HG03378 (cell line): ENCODE data around the gene OPRD1.

ENCODE experiments used
- ATAC-seq: cut with Tn5 transposase; IDR thresholded peaks from one replicate; pipeline ENCODE4 v1.9.1; 2021; ENCODE audit warnings: mild to moderate bottlenecking, moderate library complexity; ENCODE audit not compliant: unreplicated experiment

OPRD1 gene

DNA sequence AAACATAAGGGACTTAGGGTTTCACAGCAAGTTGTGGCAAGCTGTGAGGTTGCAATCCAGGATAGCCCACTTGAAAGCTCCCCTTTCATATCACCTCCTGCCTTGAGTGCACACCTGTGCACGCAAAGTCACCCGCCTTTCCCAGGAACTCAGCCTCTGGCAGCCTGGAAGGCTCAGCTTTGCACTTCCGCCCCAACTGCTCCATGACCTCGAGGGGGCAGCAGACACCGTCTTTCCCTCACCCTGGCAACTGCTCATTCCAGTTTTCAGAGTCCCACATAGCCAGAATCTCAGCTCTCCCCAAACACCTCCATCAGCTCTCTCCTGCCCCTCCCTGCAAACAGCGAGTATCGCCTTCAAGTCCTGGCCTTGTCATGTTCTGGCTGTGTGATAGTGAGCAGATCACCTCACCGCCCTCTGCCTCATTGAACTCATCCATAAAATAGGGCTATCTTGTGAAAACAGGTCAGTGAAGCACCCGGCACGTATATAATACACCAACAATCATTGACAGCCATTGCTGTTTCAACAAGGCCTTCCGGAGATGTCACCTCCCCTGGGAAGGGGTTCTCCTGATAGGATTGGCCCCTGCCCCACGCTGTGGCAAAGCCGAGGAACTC lies 70.1 kb downstream of the OPRD1 start:
- ATAC-seq, result no peak

DNA sequence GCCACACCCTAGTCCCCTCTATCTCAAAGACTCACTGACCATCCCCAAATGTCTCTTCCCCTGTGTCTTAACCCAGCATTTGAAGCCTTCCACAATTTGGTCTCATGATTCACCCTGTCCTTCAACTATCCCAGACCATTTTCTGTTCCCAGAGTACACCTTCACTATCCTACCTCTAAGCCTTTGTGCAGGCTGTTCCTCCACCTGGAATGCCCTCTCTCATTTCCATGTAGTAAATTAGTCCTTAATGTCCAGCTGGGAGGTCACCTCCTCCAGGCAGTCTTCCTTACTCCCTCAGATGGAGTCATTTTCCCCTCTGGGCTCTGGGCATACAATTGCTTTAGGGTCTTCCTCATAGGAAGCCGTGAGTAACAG lies 71.3 kb downstream of the OPRD1 start:
- ATAC-seq, result no peak

DNA sequence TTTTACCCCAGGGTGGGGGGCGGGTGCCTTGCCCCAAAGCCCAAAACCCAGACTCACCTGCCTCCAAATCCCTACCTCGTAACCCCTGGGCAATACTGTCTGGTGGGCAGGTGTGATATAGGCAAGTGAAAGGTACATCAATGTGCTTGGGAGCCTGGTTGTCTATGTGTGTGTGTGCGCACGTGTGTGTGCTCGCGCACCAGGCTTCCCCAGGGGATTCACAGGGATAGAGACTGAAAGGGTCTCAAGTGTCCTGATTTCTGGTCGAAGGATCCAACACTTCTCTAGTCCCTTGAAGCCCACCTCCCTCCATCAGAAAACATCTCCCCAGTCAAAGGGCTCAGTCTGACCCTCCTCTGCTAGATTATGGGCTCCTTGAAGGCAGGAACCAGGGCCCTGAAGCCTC lies 73.5 kb downstream of the OPRD1 start:
- no peak for ATAC-seq

DNA sequence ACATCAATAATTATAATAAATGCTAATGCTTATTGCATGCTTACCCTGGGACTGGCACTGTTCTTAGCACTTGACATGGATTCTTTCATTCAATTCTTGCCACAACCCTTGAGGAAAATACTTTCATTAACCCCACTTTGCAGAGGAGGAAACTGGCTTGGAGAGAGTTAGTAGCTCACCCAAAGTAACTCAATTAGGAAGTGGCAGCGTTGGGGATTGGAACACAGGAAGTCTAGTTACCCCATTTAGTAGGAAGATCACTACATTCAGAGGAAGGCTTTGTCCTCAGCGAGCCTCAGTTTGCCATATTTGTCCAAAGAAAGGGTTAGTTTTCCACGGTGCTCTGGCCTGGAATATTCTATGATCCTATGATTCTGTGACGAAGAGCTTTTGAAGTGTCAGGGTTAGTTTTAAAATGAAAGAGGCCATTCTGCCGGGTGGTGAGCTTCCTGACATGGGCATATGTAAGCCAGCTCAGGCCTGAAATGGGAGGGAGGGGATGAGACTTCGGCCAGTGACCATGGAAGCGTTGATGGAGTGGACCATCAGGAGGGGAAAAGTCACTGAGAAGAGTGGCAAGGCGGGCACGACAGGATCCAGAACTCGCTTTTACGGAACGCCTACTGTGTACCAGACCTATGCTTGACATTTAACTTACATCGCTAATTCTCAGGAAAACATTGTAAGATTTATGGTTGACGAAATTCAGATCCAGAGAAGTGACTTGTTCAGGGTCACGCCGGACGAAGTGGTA lies 74.2 kb downstream of the OPRD1 start:
- no peak for ATAC-seq

DNA sequence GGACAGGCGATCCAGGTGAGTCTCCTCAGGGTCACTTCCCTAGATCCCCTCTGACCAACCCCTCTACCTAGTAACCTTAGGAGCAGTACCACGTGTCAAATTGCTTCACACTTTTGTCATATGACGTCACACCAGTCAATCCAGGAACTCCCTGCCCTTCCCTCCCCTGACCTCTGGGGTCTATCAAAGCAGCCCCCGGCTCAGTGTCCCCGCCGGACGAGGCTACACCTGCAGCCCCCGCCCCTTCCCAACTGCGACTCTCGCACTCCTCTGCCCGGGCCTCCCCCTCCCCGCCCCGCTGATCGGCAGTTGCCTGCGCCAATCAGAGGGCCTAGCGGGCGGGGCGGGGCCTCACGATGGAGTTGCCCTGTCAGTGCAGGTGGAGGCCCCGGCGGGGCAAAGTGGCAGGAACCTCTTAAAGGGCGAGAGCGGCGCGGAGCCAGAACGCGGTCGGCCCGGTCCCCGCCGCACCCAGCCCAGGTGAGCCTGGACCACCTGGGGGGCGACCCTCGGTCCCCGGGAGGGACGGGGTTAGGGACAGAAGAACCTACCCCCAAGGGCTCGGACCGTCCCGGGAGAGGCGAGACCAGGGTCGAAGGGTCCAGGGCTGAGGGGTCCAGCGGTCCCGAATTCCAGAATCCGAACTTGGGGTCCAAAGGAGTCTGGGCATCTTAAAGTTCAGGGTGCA lies 74.9 kb downstream of the OPRD1 start:
- ATAC-seq, result no peak

GRCh38 chr1:28887419-28887834 lies 75.5 kb downstream of the OPRD1 start:
- ATAC-seq, result no peak

DNA sequence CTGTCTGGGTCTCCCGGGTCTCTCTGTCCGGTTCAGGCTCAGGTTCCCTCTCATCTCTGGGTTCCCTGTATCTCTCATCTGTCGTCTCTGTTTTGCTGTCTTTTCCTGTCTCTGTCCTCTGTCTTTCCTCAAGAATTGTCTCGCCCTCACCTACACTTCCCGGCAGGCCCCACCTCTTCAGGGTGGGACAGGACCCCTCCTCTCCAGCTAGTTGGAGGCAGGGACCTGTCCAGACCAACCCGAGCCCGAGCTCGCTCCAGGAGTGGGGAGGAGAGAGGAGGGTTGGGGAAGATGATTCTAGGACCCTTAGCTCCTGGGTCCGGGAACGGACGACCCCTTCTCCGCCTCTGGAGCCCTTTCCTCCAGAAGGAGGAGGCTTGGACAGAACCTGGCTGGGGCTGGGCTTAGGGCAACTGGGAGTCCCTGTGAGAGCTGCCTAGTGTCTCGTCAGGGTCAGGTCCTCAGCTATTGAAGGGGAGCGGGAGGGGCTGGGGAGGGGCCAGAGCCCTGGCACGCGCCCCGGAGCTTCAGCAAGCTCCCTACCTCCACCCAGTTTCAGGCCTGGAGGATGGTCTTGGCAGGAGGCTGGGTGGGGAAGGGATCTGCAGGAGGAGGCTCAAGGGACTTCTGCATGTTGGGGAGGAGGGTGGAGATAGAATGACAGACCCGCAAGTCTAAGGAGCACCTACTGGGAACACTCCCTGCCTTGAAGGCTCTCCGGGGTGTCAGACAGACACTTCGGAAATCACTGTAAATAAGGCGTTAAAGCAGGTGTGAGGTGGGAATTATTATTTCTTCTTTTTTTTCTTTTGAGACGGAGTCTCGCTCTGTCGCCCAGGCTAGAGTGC lies 76.1 kb downstream of the OPRD1 start:
- ATAC-seq, result no peak

DNA sequence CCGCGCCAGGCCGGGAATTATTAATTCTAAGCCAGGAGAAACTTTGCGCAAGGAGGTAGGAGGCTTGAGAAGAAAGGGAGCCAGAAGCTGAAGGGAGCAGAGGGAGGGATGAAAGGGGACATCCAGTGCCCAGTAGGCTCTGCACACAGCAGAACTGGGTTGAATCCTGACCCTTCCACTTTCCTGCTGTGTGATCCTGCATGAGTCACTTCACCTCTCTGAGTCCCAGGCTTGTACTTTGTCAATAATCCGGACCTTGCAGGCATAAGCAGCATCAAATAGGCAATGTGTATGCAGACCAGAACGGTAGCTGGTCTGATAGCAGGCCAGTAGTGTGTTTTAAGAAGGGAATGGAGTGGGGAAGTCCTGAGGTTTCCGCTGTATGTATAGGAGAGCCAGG lies 76.9 kb downstream of the OPRD1 start:
- ATAC-seq, result no peak

- no peak for ATAC-seq
These were observed 77.4 kb downstream of the OPRD1 start for GRCh38 chr1:28889357-28889756.

GRCh38 chr1:28890435-28890834 lies 78.5 kb downstream of the OPRD1 start:
- no peak for ATAC-seq

GRCh38 chr1:28890836-28891235 lies 78.9 kb downstream of the OPRD1 start:
- no peak for ATAC-seq

DNA sequence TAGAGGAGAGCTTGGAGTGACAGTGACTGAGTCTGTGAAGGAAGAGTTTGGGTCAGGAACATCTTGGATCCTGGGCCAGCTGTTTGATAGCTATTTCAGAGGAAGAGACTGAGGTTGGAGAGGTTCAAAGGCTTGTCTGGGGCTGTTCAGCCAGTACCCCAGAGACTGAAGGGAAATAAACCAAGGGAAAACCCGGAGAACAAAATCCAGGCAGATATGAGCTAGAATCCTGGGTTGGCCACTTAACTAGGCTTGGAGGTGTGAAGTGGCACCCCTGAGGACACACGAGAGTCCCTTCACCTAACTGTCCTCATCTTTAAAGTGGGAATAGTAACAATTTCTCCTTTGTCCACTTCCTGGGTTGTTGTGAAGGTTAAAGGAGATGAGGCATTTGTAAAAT lies 79.3 kb downstream of the OPRD1 start:
- ATAC-seq, result no peak

GRCh38 chr1:28893403-28894102 lies 81.6 kb downstream of the OPRD1 start:
- ATAC-seq, result no peak

GRCh38 chr1:28894785-28895184 lies 82.8 kb downstream of the OPRD1 start:
- ATAC-seq, result no peak

GRCh38 chr1:28895896-28896608 lies 84.1 kb downstream of the OPRD1 start:
- no peak for ATAC-seq

GRCh38 chr1:28896609-28896986 lies 84.6 kb downstream of the OPRD1 start:
- ATAC-seq, result no peak

GRCh38 chr1:28897789-28898188 lies 85.8 kb downstream of the OPRD1 start:
- ATAC-seq, result no peak

DNA sequence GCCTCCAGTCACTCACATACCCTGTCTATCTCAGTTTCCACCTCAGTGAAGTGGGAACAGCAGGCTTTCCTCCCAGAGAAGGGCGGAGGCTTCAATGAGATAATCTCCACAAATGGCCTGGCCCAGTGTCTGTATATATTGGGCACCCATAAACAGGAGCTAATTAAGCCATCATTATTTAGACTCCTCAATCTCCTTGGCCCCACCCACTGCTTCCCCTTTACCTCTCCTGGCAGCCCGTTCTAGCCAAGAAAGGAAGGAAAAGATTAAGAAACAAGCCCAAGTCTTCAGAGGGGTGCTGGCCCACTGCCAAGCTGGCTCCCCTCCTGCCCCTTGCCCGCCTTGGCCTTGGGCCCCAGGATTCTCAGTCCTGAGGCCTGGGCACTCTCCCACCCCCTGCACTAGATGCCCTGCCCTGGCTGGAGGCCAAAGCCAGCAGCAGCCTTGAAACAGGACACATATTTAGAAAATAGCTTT lies 86.5 kb downstream of the OPRD1 start:
- ATAC-seq, result no peak

GRCh38 chr1:28899267-28899666 lies 87.3 kb downstream of the OPRD1 start:
- ATAC-seq, result no peak

DNA sequence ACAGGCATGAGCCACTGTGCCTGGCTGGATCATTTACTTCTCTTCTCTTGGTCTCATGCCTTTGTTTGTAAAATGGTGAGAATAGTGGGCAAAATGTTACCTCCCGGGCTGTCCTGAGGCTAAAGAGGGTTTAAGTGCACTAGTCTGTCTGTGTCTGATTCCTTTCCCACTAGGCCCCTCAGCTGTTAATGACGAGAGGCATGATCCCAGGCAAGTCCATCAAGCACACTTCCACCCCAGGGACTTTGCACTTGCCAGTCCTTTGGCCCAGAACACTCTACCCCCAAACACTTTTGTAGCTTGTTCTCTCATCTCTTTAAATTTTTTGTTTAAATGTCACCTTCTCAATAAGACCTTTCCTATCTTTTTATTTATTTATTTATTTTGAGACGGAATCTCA lies 88.6 kb downstream of the OPRD1 start:
- no peak for ATAC-seq
